Measurements from ENCODE around the gene ST7.

Gene ST7

DNA sequence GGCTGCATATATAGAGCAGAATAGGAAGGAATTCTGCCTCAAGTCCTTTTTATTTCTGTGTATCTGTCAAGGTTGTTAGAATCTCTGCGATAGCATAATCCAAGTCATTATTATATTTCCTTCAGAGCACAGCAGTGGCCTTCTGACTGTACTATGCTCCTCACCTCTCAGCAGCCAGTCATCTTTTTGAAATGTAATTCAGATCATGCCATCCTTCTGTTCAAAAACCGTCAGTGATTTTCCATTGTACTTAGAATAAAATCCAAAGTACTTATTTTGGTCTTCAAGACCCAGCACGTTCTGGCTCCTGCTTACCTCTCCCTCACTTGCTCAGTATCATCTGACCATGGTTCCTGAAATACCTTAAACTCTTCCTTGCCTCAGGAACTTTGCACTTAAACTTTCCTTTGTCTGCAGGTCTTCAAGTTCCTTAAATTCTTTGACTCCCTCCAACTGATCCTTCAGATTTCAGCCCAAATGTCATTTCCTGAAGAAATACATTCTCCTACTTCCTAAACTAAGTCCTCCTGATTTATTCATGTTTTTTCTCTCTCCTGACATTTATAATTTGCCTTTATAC is 112.4 kb downstream of the ST7 start:
- no peak for DNase-seq (ENCODE audit: low spot score)

DNA sequence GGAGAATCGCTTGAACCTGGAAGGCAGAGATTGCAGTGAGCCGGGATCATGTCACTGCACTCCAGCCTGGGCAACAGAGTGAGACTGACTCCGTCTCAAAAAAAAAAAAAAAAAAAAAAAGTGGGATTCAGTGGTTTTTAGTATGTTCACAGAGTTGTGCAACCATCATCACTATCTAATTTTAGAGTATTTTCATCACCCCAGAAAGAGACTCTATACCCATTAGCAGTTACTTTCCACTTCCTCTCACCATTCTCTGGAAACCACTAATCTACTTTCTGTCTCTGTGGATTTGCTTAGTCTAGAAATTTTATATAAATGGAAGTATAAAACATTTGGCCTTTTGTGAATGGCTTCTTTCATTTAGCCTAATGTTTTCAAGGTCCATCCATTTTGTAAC is 113.4 kb downstream of the ST7 start:
- no peak for DNase-seq (ENCODE audit: low spot score)

DNA sequence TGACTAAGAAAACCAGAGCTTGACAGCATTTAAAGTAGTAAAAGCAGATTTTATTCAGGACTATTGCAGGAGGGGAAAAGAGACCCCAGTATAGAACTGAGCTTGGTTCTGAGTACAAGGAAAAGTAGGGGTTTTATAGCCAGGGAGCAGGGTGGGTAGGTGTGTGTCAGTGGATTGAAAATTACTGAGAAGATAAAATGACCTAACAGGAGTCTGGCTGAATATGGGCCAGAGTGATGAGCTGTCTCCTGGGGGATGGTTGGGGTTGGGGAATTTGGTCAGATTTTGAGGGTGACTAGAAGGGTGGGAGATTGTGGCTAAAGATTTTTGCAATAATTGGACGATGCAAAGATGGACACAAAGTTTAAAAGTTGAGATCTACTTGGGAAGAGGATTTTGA is 114.0 kb downstream of the ST7 start:
- DNase-seq (ENCODE audit: low spot score), result no peak

GRCh38 chr7:117068511-117069145 is 115.3 kb downstream of the ST7 start:
- no peak for DNase-seq (ENCODE audit: low spot score)

DNA sequence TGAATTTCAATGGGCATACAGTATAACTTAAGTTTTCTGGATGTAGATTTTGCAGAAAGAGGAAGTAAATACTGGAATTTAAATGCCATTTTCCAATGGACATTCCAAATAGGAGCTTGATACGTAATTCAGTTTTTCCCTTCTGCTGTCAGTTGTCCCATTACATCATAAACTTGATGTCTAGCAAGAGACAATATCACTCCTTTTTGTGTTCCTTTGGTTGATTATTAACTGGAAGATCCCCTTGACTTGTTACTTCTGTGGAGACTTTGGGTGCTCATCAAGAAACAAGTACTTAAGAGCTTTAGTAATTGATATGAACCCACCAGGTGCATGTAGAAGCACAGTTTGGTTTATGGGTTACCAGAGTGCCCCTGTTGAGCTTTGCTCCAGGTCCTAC is 116.1 kb downstream of the ST7 start:
- DNase-seq (ENCODE audit: low spot score), result peak; percentile 52

GRCh38 chr7:117071551-117071950 is 118.2 kb downstream of the ST7 start:
- no peak for DNase-seq (ENCODE audit: low spot score)

DNA sequence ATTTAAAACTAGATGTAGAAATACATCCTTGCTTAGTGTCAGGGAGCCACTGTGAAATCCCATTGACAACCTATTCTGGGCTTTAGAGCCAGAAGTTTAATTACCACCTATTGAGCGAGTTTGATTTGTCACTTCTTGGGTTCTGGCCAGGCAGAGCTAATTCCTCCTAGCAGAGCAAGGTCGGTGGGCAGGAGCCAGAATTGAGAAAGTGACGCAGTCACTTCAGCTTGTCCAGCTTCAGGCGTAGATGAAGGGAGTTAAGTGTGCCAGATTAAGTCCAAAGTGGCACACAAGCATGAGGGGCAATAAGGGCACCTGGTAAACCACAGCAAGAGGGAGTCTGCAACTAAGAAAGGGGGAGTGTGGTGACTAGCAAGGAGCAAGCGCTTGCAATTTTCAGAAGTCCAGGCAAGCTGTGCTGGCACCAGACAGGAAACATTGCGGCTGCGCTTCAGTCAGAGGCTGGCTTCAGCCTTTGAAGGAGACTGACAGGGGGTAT is 119.4 kb downstream of the ST7 start:
- peak; percentile 72 for DNase-seq (ENCODE audit: low spot score)

- DNase-seq (ENCODE audit: low spot score), result no peak
Observed at GRCh38 chr7:117074378-117074777, 121.1 kb downstream of the ST7 start.

GRCh38 chr7:117075934-117076333 is 122.6 kb downstream of the ST7 start:
- DNase-seq (ENCODE audit: low spot score), result no peak

GRCh38 chr7:117076426-117076943 is 123.2 kb downstream of the ST7 start:
- DNase-seq (ENCODE audit: low spot score), result no peak

GRCh38 chr7:117077658-117078057 is 124.4 kb downstream of the ST7 start:
- DNase-seq (ENCODE audit: low spot score), result no peak

DNA sequence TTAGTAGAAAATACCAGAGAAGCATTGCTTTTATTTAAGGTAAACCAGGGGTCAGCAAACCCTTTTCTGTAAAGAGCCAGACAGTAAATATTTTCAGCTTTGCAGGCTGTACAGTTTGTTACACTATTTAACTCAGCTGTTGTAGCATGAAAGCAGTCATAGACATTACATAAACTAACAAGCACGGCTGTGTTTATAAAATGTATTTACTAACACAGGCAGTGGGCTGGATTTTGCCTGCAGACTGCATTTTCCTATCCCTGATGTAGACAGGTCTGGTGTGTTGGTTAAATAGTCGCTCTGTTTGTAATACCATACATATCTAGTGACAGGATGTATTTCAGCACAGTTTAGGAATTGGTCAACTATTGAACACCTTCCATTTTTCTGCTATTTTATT is 129.3 kb downstream of the ST7 start:
- DNase-seq (ENCODE audit: low spot score), result no peak

DNA sequence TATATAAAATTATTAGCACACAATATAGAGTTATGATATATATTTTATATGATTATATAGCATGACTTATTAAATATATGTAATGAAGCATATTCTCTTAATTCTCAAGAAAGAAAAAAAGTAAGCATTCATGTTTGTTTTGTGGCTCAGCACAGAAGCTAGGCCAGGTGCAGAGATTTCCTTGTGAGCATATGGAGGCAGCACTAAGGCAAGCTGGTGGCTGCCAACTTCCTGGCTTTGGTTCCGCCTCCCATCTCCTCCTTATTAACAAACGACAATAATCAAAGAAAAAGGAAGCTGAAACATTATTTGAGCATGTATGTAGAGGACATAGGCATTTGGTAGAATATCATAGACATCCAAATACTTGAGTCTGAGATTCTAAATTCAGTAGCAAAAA is 130.3 kb downstream of the ST7 start:
- no peak for DNase-seq (ENCODE audit: low spot score)

- no peak for DNase-seq (ENCODE audit: low spot score)
Observed at GRCh38 chr7:117084286-117084685, 131.0 kb downstream of the ST7 start.

DNA sequence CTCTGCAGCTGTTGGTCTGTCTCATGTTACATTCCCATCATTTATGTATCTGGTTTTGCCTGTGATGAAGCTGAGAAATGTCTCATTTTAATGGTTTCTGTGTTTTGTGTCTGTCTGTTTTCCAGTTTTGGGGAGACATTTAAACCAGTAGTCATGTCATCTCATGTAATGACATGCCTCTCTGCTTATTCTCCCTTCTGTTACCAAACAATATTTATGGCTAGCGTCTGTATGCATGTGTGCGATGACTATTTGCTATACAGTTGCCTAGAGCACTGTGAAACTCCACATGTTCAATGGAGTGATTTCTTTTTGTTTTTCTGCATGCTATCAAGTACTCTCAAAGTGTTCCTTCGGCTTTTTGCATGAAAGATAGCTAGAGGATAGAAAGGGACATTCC is 132.0 kb downstream of the ST7 start:
- no peak for DNase-seq (ENCODE audit: low spot score)

GRCh38 chr7:117085769-117086463 is 132.6 kb downstream of the ST7 start:
- DNase-seq (ENCODE audit: low spot score), result peak; percentile 59

DNA sequence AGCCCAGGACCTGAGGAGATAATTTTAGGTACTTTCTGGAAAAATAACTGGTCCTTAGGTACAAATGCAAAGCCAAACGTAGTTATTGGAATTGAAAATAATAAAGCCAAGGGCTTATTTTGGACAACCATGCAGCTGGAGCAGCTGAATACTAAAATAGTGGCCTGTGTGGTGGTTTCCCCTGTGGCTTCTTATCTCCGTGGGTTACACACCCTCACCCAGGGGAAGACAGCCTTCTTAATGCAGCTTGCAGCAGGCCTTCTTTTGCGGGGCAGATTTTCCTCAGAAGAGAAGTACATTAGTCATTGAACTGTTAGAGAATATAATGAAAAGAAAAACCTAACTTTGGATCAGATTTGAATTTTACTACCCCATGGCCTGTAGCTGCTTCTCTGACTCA is 133.5 kb downstream of the ST7 start:
- no peak for DNase-seq (ENCODE audit: low spot score)

GRCh38 chr7:117087639-117088396 is 134.5 kb downstream of the ST7 start:
- DNase-seq (ENCODE audit: low spot score), result no peak

- no peak for DNase-seq (ENCODE audit: low spot score)
Observed at GRCh38 chr7:117088623-117089194, 135.4 kb downstream of the ST7 start.

GRCh38 chr7:117090791-117091190 is 137.5 kb downstream of the ST7 start:
- DNase-seq (ENCODE audit: low spot score), result no peak

DNA sequence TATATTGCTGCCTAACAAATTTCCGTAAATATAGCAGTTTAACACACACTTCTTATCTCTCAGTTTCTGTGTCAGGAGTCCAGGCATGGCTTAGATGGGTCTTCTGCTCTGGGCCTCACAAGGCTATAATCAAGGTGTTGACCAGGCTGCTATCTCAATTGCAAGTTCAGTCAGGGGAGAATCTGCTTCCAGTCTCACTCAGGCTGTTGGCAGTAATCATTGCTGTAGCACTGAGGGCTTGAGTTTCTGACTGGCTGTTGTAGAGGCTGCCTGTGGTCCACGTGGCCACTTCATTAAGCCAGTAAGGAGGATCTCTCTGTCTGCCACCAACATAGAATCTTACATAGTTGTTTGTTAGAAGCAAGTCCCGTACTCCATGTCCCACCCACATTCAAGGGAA is 138.4 kb downstream of the ST7 start:
- DNase-seq (ENCODE audit: low spot score), result no peak

GRCh38 chr7:117092785-117093184 is 139.5 kb downstream of the ST7 start:
- DNase-seq (ENCODE audit: low spot score), result no peak

Measured in kidney tubule cell (primary cell).